SK-N-MC (cell line): ENCODE results near the gene FKBP8.

ENCODE experiments used
- DNase-seq: peaks from one replicate; pipeline ENCODE4 v3.0.0-alpha.2; 2011; ENCODE audit warnings: low read depth, low spot score
- H3K27ac ChIP-seq: fragments of 200-600 bp; sonication (generic); 2 replicates; pipeline ENCODE4 v1.5.1; 2016; ENCODE audit warnings: mixed run types
- H3K36me3 ChIP-seq: fragments of 200-600 bp; sonication (generic); 2 replicates; pipeline ENCODE4 v1.6.1; 2017; ENCODE audit warnings: antibody characterized with exemption, low read length, mixed read lengths; ENCODE audit not compliant: insufficient read depth
- H3K4me3 ChIP-seq: fragments of 200-600 bp; sonication (generic); 2 replicates; pipeline ENCODE4 v1.5.1; 2016
- H3K9ac ChIP-seq: fragments of 200-600 bp; sonication (generic); 2 replicates; pipeline ENCODE4 v1.8.0; 2017; ENCODE audit warnings: mixed run types, mixed read lengths; ENCODE audit not compliant: insufficient read length
- H3K9me3 ChIP-seq: fragments of 200-600 bp; sonication (generic); 2 replicates; pipeline ENCODE4 v1.6.1; 2017; ENCODE audit warnings: low read depth, mild to moderate bottlenecking, antibody characterized with exemption, low read length, moderate library complexity, mixed read lengths
- EZH2 ChIP-seq: fragments of 200-600 bp; sonication (generic); IDR thresholded peaks from one replicate; pipeline ENCODE4 v1.6.1; 2017; ENCODE audit warnings: antibody characterized with exemption
- FOXP2 ChIP-seq: optimal IDR thresholded peaks from 2 replicates; pipeline ENCODE3; 2011; ENCODE audit warnings: mild to moderate bottlenecking, moderate library complexity; ENCODE audit not compliant: insufficient read depth; ENCODE audit errors: extremely low read length, control extremely low read depth
- POLR2AphosphoS5 ChIP-seq: IDR thresholded peaks from 2 replicates; pipeline ENCODE4 v1.6.1; 2012; ENCODE audit warnings: mild to moderate bottlenecking, low read depth, low read length, borderline replicate concordance

The FKBP8 gene

GRCh38 chr19:18496980-18497256 lies 46.5 kb downstream of the FKBP8 start:
- Histone ChIP-seq H3K9ac (no peak overlapping the region), H3K9me3 (no peaks in the 10 kb centered on the region), H3K27ac (no peak overlapping the region), H3K36me3 (no peaks in the 10 kb centered on the region), H3K4me3 (no peak overlapping the region)
- no peak for DNase-seq
- TF ChIP-seq FOXP2, result no peak
- TF ChIP-seq EZH2, result no peak
- no peak for TF ChIP-seq POLR2AphosphoS5

DNA sequence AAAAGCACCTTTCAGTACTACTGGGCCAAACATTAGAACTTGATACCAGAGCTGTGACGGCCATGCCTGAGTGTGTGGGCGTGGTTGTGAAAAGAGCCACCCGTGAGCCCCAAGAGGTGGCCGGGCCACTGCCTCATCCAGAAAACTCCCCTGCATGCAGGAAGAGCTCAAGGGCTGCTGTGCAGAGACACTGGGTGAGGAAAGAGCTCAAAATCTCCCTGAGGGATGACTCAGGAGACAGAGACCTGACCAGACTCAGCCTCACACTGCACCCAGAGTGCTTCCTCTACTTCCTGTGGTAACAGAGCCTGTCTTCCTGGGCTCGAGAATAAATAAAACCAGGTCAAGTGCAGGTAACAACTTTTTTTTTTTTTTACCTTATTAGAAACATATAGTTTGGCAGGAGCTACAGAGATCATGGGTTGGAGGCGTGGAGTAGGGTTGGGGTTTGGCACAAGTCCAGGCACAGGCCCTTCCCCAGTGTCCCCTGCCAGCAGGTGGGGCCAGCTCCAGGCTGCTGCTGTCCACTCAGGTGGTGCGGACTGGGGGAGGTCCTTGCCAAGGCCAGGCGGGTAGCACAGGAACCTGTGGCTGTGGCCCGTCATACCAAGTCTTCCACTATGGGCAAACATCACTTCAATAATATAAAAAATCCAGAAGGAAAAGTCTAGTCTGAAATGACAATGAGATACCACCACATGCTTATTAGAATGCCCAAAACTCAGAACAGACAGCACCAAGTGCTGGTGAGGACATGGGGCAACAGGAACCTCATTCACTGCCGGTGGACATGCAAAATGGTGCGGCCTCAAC lies 47.0 kb downstream of the FKBP8 start:
- Histone ChIP-seq H3K36me3 (no peaks in the 10 kb centered on the region), H3K4me3 (no peak overlapping the region), H3K9me3 (no peaks in the 10 kb centered on the region), H3K27ac (no peak overlapping the region), H3K9ac (no peak overlapping the region)
- no peak for TF ChIP-seq POLR2AphosphoS5
- TF ChIP-seq EZH2, result no peak
- no peak for TF ChIP-seq FOXP2
- no peak for DNase-seq

GRCh38 chr19:18495204-18495911 lies 48.0 kb downstream of the FKBP8 start:
- no peak overlapping the region for H3K27ac ChIP-seq

GRCh38 chr19:18494267-18494607 lies 49.1 kb downstream of the FKBP8 start:
- no peak overlapping the region for H3K27ac ChIP-seq
- no peak for DNase-seq

More at GRCh38 chr19:18495204-18495911, 48.0 kb downstream of the FKBP8 start:
- Histone ChIP-seq H3K9me3 (no peaks in the 10 kb centered on the region), H3K36me3 (no peaks in the 10 kb centered on the region), H3K9ac (no peak overlapping the region), H3K4me3 (no peak overlapping the region)
- no peak for DNase-seq
- TF ChIP-seq EZH2 (no peak), FOXP2 (no peak), POLR2AphosphoS5 (no peak)

DNA sequence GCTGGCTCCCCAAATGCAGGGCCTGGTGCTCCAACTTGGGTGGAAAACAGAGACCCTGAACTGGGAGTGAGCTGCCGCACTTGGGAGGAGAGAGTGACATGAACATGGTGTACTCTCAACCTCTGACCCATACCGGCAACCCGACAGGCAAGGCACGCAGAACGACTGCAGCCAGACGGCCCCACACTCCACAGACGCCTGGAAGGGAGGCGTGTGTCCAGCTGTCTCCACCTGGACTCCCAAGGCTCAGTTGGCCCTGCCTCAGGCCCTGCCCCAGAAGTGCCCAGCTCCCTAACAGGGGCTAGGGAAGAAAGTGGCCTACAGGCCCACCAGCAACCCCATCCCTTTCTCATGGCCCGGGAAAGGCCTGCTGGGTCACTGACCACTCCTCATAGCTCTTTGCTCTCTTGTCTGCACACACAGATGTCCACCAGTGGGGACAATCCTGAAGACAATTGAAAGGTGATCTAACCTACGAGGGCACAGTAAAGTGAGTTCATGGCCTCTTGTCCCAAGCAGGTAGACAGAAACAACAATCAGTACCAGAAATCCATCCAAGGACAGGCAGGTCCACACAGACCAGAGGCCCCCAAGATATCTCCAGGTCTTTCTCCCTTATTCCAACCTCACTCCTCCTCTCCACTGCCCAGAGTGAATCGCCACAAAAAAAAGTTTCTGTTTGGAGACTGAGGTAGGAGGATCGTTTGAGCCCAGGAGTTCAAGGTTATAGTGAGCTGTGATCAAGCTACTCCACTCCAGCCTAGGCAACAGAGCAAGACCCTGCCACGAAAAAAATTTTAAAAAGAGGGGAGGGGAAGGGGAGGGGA lies 49.7 kb downstream of the FKBP8 start:
- no peak overlapping the region for H3K9ac ChIP-seq
- H3K27ac ChIP-seq, result no peak overlapping the region
- TF ChIP-seq POLR2AphosphoS5 (no peak), FOXP2 (no peak), EZH2 (no peak)
- DNase-seq, result no peak
- H3K4me3 ChIP-seq, result no peak overlapping the region
- no peaks in the 10 kb centered on the region for H3K36me3 ChIP-seq
- no peaks in the 10 kb centered on the region for H3K9me3 ChIP-seq

More at GRCh38 chr19:18494267-18494607, 49.1 kb downstream of the FKBP8 start:
- Histone ChIP-seq H3K9ac (no peak overlapping the region), H3K9me3 (no peaks in the 10 kb centered on the region), H3K36me3 (no peaks in the 10 kb centered on the region), H3K4me3 (no peak overlapping the region)
- TF ChIP-seq POLR2AphosphoS5 (no peak), EZH2 (no peak), FOXP2 (no peak)

- Histone ChIP-seq H3K4me3 (no peak overlapping the region), H3K27ac (no peak overlapping the region), H3K9me3 (no peaks in the 10 kb centered on the region), H3K36me3 (no peaks in the 10 kb centered on the region), H3K9ac (no peak overlapping the region)
- no peak for DNase-seq
- no peak for TF ChIP-seq FOXP2
- TF ChIP-seq EZH2, result no peak
- TF ChIP-seq POLR2AphosphoS5, result no peak
Observed at GRCh38 chr19:18491995-18492953, 51.1 kb downstream of the FKBP8 start.

- Histone ChIP-seq H3K27ac (no peak overlapping the region), H3K9me3 (no peaks in the 10 kb centered on the region), H3K9ac (no peak overlapping the region), H3K4me3 (no peak overlapping the region), H3K36me3 (no peaks in the 10 kb centered on the region)
- TF ChIP-seq EZH2, result no peak
- DNase-seq, result no peak
Observed at GRCh38 chr19:18490728-18491127, 52.6 kb downstream of the FKBP8 start.

GRCh38 chr19:18489627-18490184 lies 53.7 kb downstream of the FKBP8 start:
- Histone ChIP-seq H3K27ac (no peak overlapping the region), H3K9ac (no peak overlapping the region), H3K9me3 (no peaks in the 10 kb centered on the region), H3K4me3 (no peak overlapping the region), H3K36me3 (no peaks in the 10 kb centered on the region)
- DNase-seq, result no peak
- TF ChIP-seq FOXP2 (no peak), EZH2 (no peak), POLR2AphosphoS5 (no peak)
